Hepatocyte (in vitro differentiated cells): ENCODE data around the gene KLK15. TPM values are rescaled to one million over a fixed set of nuclear protein-coding genes. Genes with fewer than 3 reads are reported as not detected.
A peak's percentile ranks its signal among the peaks of the same experiment; 100 is the strongest.

Experiments used
- DNase-seq: peaks from one replicate; pipeline ENCODE4 v3.0.0-alpha.2; 2016; ENCODE audit warnings: low spot score
- H2AFZ ChIP-seq: fragments of 200-600 bp; sonication (generic); 2 replicates; pipeline ENCODE4 v1.6.0; 2016; ENCODE audit warnings: antibody characterized with exemption, mild to moderate bottlenecking
- H3K27ac ChIP-seq: fragments of 200-600 bp; sonication (generic); 2 replicates; pipeline ENCODE4 v1.5.1; 2016; ENCODE audit warnings: mild to moderate bottlenecking
- H3K27me3 ChIP-seq: fragments of 200-600 bp; sonication (generic); 2 replicates; pipeline ENCODE4 v1.6.1; 2016
- H3K36me3 ChIP-seq: fragments of 200-600 bp; sonication (generic); replicated peaks from 2 replicates; pipeline ENCODE4 v1.5.1; 2016; ENCODE audit warnings: low read depth; ENCODE audit not compliant: insufficient read depth
- H3K4me1 ChIP-seq: fragments of 200-600 bp; sonication (generic); 2 replicates; pipeline ENCODE4 v1.5.1; 2016; ENCODE audit warnings: mild to moderate bottlenecking, moderate library complexity; ENCODE audit not compliant: insufficient read depth
- H3K4me2 ChIP-seq: fragments of 200-600 bp; sonication (generic); 2 replicates; pipeline ENCODE4 v1.6.0; 2016
- H3K4me3 ChIP-seq: fragments of 200-600 bp; sonication (generic); 2 replicates; pipeline ENCODE4 v1.5.1; 2016; ENCODE audit warnings: mild to moderate bottlenecking
- H3K79me2 ChIP-seq: fragments of 200-600 bp; sonication (generic); 2 replicates; pipeline ENCODE4 v1.6.0; 2017; ENCODE audit warnings: mild to moderate bottlenecking
- H3K9me2 ChIP-seq: fragments of 200-600 bp; sonication (generic); replicated peaks from 2 replicates; pipeline ENCODE4 v1.6.0; 2017; ENCODE audit warnings: mild to moderate bottlenecking; ENCODE audit not compliant: insufficient read depth
- H3K9me3 ChIP-seq: fragments of 200-600 bp; sonication (generic); 2 replicates; pipeline ENCODE4 v1.5.1; 2016; ENCODE audit warnings: low read depth, mild to moderate bottlenecking
- H4K20me1 ChIP-seq: fragments of 200-600 bp; sonication (generic); 2 replicates; pipeline ENCODE4 v1.6.0; 2016; ENCODE audit warnings: mild to moderate bottlenecking; ENCODE audit not compliant: insufficient read depth, poor library complexity, severe bottlenecking
- CTCF ChIP-seq: fragments of 200-600 bp; sonication (generic); IDR thresholded peaks from 2 replicates; pipeline ENCODE4 v1.5.1; 2016; ENCODE audit warnings: antibody characterized with exemption, mild to moderate bottlenecking; ENCODE audit not compliant: poor library complexity
- EZH2 ChIP-seq: fragments of 200-600 bp; sonication (generic); IDR thresholded peaks from 2 replicates; pipeline ENCODE4 v1.6.1; 2016; ENCODE audit warnings: antibody characterized with exemption, mild to moderate bottlenecking, borderline replicate concordance
- EZH2phosphoT487 ChIP-seq: fragments of 200-600 bp; sonication (generic); IDR thresholded peaks from one replicate; pipeline ENCODE4 v1.6.1; 2018; ENCODE audit warnings: antibody characterized with exemption, mild to moderate bottlenecking, low read depth, moderate library complexity; ENCODE audit not compliant: unreplicated experiment, severe bottlenecking
- WGBS: methylation state at CpG from one replicate; pipeline ENCODE4 v1.1.6; 2016; ENCODE audit warnings: low lambda C conversion rate; ENCODE audit errors: missing lambda C conversion rate; 5-methylcytosine and 5-hydroxymethylcytosine counted together
- polyA plus RNA-seq: library from polyadenylated mRNA; unstranded; fragments of >200 nt; fragmentation: Nextera tagmentation; extraction: Ambion mirVana; gene quantifications from 2 replicates; pipeline ENCODE4 v1.2.1, GENCODE V29; 2016
- total RNA-seq: library from RNA; depleted of rRNA; stranded (reverse); fragments of >200 nt; gene quantifications from 2 replicates; pipeline ENCODE4 v1.2.3, GENCODE V29; 2014

KLK15 gene
- total and polyA plus RNA-seq, 2 experiments from 2014 or later, result not detected

- Histone ChIP-seq H3K27me3 (peaks cover 48% of the 10 kb centered on the region), H3K9me2 (no peaks in the 10 kb centered on the region), H2AFZ (no peak overlapping the region), H3K36me3 (no peaks in the 10 kb centered on the region), H3K4me2 (peak overlapping the region; percentile 67), H3K27ac (no peak overlapping the region), H3K79me2 (no peaks in the 10 kb centered on the region), H3K9me3 (no peaks in the 10 kb centered on the region), H3K4me1 (peaks cover 10% of the 10 kb centered on the region), H4K20me1 (no peaks in the 10 kb centered on the region), H3K4me3 (no peak overlapping the region)
- no peak for DNase-seq
- 91% methylated on average over 4 of the region's 4 CpGs for WGBS
- TF ChIP-seq EZH2 (no peak), CTCF (no peak), EZH2phosphoT487 (no peak)
These were observed 12.1 kb downstream of the KLK15 start for GRCh38 chr19:50821248-50821612.

GRCh38 chr19:50820549-50821247 is 12.7 kb downstream of the KLK15 start:
- WGBS, result 12% methylated on average over 12 of the region's 21 CpGs
- peaks cover 53% of the 10 kb centered on the region for H3K27me3 ChIP-seq

GRCh38 chr19:50820086-50820485 is 13.3 kb downstream of the KLK15 start:
- Histone ChIP-seq H3K36me3 (no peaks in the 10 kb centered on the region), H3K9me2 (no peaks in the 10 kb centered on the region), H3K4me2 (peak overlapping the region; percentile 67), H3K79me2 (no peaks in the 10 kb centered on the region), H2AFZ (no peak overlapping the region), H3K4me3 (no peak overlapping the region), H4K20me1 (no peaks in the 10 kb centered on the region), H3K27me3 (peaks cover 58% of the 10 kb centered on the region), H3K9me3 (no peaks in the 10 kb centered on the region), H3K27ac (peak overlapping the region; percentile 45), H3K4me1 (peaks cover 10% of the 10 kb centered on the region)
- TF ChIP-seq EZH2phosphoT487 (no peak), CTCF (no peak), EZH2 (no peak)
- DNase-seq, result no peak
- WGBS, result 16% methylated on average over 15 of the region's 15 CpGs

More at GRCh38 chr19:50820549-50821247, 12.7 kb downstream of the KLK15 start:
- H3K27ac ChIP-seq, result peak overlapping the region; percentile 45
- no peak overlapping the region for H2AFZ ChIP-seq
- peaks cover 10% of the 10 kb centered on the region for H3K4me1 ChIP-seq
- no peaks in the 10 kb centered on the region for H4K20me1 ChIP-seq
- H3K79me2 ChIP-seq, result no peaks in the 10 kb centered on the region
- no peak overlapping the region for H3K4me3 ChIP-seq
- H3K9me3 ChIP-seq, result no peaks in the 10 kb centered on the region
- DNase-seq, result peak; percentile 71
- H3K9me2 ChIP-seq, result no peaks in the 10 kb centered on the region
- no peak for TF ChIP-seq CTCF
- TF ChIP-seq EZH2, result no peak
- no peak for TF ChIP-seq EZH2phosphoT487
- H3K4me2 ChIP-seq, result peak overlapping the region; percentile 67
- no peaks in the 10 kb centered on the region for H3K36me3 ChIP-seq
